HG02588 (cell line): ENCODE data around the gene DPP9.

Source experiments
- ATAC-seq: cut with Tn5 transposase; IDR thresholded peaks from one replicate; pipeline ENCODE4 v1.9.1; 2021; ENCODE audit warnings: mild to moderate bottlenecking, moderate library complexity; ENCODE audit not compliant: unreplicated experiment

DPP9 gene

DNA sequence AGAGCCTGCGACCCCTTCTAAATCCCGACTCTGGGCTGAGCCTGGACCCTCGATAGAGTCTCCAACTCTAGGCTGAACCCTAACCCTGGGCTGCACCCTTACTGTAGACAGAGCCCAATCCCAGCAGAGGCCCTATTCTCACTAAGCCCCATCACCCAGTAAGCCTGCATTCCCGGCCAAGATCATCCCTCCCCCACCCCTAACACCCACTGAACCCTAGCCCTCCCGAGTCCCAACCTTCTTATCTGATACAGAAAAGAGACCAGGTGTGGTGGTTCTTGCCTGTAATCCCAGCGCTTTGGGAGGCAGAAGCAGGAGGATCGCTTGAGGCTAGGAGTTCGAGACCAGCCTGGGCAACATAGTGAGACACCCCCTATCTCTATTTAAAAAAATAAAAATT, 86.9 kb downstream of the DPP9 start:
- ATAC-seq, result no peak

GRCh38 chr19:4636151-4636717, 87.4 kb downstream of the DPP9 start:
- no peak for ATAC-seq

DNA sequence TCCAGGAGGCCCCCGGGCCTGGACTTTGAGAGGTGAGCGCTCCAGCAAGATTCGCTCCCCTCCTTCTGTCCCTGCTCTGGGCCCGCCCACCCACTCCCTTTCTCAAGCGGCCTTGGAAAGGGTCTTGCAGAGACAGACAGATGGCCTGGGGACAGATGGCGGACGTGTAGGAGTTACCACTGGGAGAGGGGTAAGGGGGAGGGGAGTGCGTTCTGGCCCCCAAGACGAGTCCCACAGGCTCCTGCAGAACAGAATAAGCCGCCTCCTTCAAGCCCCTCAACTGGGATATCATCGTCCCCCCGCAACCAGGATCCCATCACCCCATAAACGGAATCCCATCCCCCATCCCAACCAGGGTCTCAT, 87.9 kb downstream of the DPP9 start:
- no peak for ATAC-seq

DNA sequence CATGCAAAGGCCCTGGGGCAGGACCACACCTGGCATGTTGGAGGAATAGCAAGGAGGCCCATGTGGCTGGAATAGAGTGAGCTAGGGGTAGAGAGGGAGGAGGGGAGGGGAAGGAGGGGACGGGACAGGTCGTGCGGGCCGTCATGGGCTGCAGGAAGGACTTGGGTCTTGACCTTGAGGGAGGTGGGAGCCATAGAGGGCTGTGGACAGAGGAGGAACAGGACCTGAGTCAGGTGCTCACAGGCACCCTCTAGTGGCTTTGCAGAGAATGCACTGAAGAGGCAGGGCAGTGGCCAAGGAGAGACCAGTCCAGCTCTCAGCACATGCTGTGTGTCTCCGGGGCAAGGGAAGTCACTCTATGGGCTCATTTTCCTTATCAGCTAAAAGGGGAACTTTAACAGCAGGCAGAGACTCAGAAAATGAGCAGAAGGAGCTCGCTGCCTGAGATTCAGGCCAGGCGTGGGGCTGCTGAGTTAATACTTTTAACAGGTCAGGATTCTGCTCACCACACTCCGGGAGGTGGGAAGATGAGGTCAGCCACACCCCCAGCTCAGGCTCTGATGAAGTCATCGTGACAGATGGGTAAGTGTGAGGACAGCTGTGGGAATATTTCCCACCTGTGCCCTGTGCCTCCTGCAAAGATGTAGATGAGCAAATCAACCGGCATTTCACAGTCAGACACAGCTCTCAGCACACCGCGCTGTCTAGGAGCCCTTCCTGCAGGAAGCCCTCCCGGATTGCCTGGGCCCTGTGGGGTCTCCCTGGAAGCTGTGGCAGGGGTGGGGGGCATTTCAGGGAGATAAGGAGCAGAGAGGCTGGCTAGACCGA, 90.3 kb downstream of the DPP9 start:
- ATAC-seq, result no peak
